NCI-H460 (cell line): ENCODE measurements around the gene DPEP2. TPM values are rescaled to one million over a fixed set of nuclear protein-coding genes. Genes with fewer than 3 reads are reported as not detected.
A peak's percentile ranks its signal among the peaks of the same experiment; 100 is the strongest.

ENCODE experiments used
- DNase-seq: peaks from one replicate; pipeline ENCODE4 v3.0.0-alpha.2; 2016; ENCODE audit warnings: low read depth; ENCODE audit errors: extremely low read depth
- total RNA-seq: library from RNA; depleted of rRNA; stranded (reverse); fragments of >200 nt; shearing (Covaris generic); gene quantifications from 2 replicates; pipeline ENCODE4 v1.2.3, GENCODE V29; 2014

Gene DPEP2
- total RNA-seq, 1 experiment from 2014 or later: not detected

GRCh38 chr16:67957622-67958021 is 41.7 kb downstream of the DPEP2 start:
- no peak for DNase-seq

DNA sequence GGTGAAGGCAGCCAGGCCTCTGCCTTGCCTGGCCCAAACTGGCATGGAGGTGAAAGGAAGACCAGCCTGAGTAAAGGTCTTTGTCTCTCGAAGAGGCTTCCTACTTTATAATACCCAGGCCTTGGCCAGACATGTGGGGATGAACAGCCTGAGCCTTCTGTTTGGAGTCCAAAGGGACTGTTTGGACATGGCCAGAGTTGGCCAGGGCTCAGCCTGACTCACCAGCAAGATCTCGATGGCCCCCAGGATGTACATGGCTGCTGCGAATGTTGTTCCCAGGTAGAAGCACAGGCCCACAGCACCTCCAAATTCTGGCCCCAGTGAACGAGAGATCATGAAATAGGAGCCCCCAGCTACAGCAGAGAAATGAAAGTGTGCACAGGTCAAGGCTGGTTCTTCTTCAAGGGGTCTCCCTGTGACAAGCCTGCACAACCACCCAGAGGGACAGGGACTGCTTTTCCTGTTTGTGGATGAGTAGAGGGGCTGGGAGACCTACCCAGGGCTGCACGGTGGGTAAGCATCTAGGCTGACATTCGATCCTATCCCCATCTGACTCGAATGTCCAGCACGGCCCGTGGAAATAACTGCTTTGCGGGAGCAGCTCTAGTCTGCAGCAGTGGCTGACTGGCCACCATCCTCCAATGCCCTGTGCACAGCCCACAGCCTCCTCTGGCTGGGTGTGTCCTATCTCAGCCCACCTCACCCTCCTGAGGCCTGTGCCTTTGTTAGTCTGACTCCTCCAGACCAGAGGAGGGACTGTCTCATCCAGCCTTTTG is 44.7 kb downstream of the DPEP2 start:
- DNase-seq: no peak

DNA sequence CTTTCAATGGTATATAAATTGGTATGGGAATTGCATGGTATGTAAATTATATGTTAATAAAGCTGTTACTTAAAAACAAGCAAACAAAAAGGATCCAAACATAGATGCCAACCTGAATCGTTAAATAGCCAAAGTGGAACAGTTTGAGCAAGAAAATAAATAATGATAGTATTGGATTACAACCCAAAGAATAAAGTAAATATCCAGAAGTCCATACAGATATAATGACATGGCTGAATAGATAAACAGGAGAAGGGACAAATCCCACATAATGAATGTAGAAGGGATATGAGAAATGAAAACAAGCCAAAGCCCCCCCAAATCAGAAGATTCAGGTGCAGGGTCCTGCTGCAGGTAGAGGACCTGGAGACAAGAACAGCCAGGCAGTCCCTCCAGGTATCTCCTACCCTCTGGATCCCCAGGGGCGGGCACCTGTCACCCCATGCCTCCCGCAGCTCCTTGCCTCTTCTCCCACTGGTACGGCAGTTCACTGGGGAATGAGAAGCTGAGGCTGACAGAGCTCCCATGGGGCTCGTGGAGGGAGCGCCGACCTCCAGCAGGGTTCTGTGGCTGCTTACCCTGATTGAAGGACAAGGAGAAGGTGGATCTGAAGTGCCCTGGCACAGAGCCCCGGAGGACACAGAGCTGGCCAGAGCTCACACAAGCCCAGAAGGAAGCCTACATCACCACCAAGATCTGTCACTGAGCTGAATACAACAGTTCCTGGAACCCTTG is 45.5 kb downstream of the DPEP2 start:
- no peak for DNase-seq

GRCh38 chr16:67951485-67951884 is 47.8 kb downstream of the DPEP2 start:
- no peak for DNase-seq

DNA sequence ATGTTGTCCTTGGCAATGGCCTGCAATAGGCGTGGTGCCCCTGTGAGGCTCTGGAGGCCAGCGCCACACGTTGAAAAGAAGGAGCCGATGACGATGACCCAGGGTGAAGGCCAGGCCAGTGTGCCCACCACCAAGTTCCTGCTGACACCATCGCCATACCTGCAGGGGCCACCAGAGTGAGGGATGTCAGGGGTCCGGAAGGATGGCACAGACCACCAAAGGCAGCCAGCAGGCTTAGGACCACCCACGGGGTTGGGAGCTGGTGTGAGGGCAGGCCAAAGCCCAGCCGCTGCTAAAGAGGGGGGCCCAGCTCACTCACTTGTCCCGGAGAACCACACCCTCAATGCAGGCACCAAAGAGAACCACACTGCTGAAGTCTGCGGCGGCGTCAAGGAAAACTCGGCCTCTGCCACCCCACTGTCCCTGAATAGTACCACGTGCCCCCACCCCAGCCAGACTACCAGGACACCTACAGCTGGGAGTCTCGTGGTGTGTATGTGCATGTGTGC is 48.9 kb downstream of the DPEP2 start:
- DNase-seq: no peak

GRCh38 chr16:67949645-67950044 is 49.6 kb downstream of the DPEP2 start:
- DNase-seq: no peak

DNA sequence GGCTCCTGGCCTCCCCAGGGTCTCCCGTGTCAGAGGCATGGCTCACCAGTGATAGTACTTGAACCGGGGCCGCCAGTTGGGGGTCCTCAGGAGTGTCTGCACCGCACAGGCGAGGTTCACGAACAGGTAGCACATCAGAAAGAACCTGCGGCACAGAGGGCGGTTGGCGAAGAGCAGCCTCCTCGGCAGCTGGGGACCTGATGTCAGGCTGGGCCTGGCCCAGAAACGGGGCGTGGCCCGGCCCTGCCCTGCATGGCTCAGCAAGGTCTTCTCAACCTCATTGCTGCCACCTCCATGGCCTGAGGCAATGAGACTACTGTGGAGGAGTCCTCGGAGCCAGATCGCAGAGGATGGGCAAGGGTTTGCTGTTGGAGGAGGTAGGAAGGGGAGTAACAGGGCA is 51.3 kb downstream of the DPEP2 start:
- DNase-seq: no peak

DNA sequence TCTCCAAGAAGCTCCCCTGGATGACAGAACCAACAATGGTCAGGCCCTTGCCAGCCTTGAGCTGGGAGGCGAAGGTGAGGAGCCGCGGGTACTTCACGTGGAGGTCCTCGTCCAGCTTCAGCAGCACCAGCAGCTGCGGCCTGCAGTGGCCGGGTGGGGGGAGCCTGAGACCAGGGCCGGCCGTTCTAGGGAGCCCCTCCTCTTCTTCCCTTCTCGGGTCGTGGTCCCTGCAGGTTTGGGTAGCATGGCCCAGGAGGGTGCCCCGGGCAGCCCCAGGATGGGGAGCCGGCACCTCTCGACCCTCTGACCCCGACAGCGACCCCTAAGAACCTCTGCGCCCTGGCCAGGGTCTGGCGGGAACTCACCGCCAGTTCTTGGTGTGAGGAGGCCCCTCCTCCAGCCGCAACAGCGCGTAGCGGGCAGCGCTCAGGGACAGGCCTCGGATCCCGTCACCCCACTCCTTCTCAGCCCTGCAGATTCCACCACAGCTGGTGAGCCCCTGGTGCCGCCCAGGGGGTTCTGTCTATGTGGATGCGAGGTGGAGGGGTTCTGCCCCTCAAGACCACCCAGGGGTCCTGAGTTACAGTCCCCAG is 52.2 kb downstream of the DPEP2 start:
- no peak for DNase-seq

GRCh38 chr16:67946128-67946569 is 53.1 kb downstream of the DPEP2 start:
- DNase-seq: no peak

- DNase-seq: no peak
Measured at GRCh38 chr16:67945392-67945933, 53.8 kb downstream of the DPEP2 start.

DNA sequence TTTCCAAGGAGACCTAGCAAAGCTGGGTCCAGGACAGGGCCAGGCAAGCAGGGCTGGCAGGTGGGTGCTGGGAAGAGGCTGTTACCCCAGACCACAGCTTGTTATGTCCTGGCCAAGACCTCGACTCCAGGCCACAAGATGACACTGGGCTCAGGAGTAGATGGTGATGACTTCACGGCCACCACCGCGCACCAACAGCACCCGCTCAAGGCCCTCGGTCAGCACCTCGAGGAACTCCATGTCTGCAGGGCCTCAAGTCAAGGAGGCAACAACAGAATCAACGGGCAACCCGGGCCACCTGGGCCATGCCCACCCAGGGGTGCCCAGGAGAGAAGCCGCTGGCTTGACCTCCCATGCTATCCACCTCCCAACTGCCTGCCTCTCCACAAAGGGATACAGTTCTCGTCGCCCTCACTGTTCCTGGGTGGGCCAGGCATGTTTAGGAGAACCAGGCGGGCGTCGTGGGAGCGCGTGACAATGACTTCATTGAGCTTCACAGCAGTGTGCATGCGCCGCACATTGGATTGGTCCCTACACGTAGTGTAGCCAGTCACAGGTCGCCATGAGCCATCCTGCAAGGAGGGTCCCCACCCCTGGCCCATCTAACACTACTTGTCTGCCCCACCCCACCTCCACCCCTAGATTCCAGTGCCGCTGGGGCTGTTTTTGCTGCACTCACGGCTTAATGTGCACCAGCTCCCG is 54.4 kb downstream of the DPEP2 start:
- DNase-seq: no peak

DNA sequence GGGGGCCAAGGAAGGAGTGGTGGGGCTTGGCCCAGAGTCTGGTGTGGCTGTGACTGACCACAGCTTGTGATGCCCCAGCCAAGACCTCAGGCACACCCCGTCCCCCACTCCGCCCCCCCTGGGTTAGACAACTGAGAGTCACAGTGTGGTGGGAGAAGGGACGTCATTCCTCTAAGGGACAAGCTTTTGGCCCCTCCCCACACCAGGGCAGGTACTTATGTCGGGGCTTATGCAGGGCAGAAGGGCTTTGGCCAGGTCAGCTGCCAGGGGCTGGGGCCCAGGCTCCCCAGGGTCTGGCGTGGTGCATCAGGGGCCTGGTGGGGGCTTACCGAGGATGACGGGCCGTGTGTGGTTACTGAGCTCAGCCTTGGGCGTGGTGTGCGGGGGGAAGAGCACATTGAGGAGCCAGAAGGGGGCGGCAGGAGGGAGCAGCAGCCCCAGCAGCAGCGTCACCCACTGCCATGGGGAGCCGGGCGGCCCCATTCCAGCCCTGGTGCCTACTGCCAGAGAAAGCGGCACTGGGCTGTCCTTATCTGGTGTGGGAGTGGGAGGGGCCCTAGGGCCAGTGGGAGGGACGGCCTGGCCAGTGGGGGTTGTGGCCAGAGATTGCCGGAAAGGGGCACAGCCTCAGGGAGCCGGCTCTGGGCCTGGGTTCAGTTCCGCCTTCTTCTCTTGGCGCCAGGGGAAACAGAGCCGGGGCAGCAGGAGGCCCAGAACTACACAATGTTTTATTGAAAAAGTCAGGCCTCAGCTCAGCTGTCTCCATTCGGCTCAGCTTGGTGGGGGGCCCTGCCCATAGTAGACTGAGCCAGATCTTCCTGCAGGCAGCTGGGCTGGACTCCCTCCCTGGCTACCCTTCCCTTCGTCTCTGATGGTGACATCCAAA is 55.4 kb downstream of the DPEP2 start, which contains the start of gene LCAT:
TSS of gene LCAT (minus strand) at position 502 of the 886 bp plus-strand sequence. CDS start at position 483, 19 bp downstream.
- no peak for DNase-seq

DNA sequence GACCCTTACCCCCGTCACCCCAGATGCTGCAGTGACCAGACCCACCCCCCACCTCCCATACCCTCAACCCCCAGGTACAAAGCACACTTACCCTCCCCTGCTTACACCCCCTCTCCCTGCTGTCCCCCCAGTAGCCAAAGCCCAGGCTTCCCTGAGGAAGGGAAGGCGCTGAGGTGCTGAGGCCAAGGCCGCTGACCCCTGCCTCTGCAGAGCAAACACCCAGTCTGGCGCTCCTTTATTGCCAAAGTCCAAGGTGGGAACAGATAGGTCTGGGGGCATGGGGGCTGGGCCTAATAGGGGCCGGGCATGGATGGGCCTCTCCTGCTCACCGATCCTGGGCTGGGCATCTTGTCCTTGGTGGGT is 56.0 kb downstream of the DPEP2 start:
- no peak for DNase-seq

GRCh38 chr16:67942510-67943255 is 56.6 kb downstream of the DPEP2 start:
- DNase-seq: no peak

DNA sequence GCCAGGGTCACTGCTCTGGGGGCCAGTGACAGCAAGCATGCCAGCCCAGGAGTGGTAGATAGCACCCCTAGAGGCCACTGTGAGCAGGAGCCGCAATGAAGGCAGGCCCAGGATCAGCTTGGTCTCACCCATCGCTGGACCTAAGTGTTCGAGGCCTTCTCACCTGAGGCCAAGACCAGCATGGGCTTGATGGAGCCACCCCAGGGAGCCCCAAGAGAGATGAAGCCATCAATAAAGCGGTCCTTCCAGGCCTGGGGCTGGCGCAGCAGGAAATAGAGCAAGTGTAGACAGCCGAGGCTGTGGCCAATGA is 57.1 kb downstream of the DPEP2 start:
- peak; percentile 50 for DNase-seq

GRCh38 chr16:67941469-67942199 is 57.6 kb downstream of the DPEP2 start:
- DNase-seq: no peak

- DNase-seq: no peak
Measured at GRCh38 chr16:67940446-67941089, 58.7 kb downstream of the DPEP2 start.
